ENCODE results near the gene CCNT1. TPM values are rescaled to one million over a fixed set of nuclear protein-coding genes. Genes with fewer than 3 reads are reported as not detected.

CCNT1 gene
- total and polyA plus RNA-seq, 2 experiments from 2014 or later: 5.5 to 19.3 TPM

GRCh38 chr12:48695859-48696258, 20.6 kb downstream of the CCNT1 start:
- no peak for DNase-seq
- H3K36me3 ChIP-seq (ENCODE audit: low read depth): peaks cover 71% of the 10 kb centered on the region
- no peak overlapping the region for H3K4me2 ChIP-seq (ENCODE audit: unreplicated experiment)
- H3K9me2 ChIP-seq (ENCODE audit: insufficient read depth): no peaks in the 10 kb centered on the region
- peaks cover 5% of the 10 kb centered on the region; the same call in 1 of the 2 replicates for H3F3A ChIP-seq (ENCODE audit: insufficient read depth)
- no peak overlapping the region for H3K4me3 ChIP-seq
- no peak overlapping the region for H3K27ac ChIP-seq
- TF ChIP-seq EZH2phosphoT487 (IDR thresholded peaks at IDR 0.05; ENCODE audit: insufficient read depth, low read depth) (no peak), EZH2 (IDR thresholded peaks at IDR 0.05; ENCODE audit: insufficient read depth, poor library complexity, severe bottlenecking) (no peak)
- H2AFZ ChIP-seq: no peak overlapping the region
- no peaks in the 10 kb centered on the region for H3K4me1 ChIP-seq (ENCODE audit: insufficient read depth)
- H3K9ac ChIP-seq: no peak overlapping the region
- no peaks in the 10 kb centered on the region for H3K27me3 ChIP-seq (replicated peaks; ENCODE audit: insufficient read depth)
- 97 to 98% methylated on average over 2 of the region's 2 CpGs for WGBS, 2 experiments (ENCODE audit: low coverage in 1 of 2, low lambda C conversion rate in 2 of 2, missing lambda C conversion rate in 2 of 2)
- peaks cover 93% of the 10 kb centered on the region for H3K79me2 ChIP-seq (ENCODE audit: insufficient read depth)
- H3K9me3 ChIP-seq (ENCODE audit: low read depth): no peaks in the 10 kb centered on the region
- H4K20me1 ChIP-seq (ENCODE audit: insufficient read depth): no peaks in the 10 kb centered on the region
- in situ Hi-C loops (cut with MboI): no loop called here

DNA sequence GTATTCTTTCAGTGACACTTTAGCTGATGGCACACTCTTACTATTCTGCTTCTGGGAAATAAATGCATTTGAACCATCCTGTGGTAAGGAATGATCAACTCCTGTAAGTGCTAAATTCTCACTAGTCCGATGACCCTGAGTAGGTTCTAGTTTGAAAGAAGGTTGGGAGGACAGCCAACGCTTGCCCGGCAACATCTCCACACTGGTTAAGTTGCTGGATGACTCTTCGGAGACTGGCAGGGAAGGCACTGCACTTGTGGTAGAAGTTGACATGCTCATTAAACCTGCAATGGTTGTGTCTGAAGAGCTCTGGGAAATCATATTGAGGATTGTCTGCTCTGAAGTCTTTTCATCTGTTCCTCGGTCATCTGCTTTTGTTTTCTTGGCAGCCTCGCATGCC, 22.5 kb downstream of the CCNT1 start:
- H3K36me3 ChIP-seq (ENCODE audit: low read depth): peaks cover 75% of the 10 kb centered on the region
- peaks cover 5% of the 10 kb centered on the region; the same call in 1 of the 2 replicates for H3F3A ChIP-seq (ENCODE audit: insufficient read depth)
- H3K9ac ChIP-seq: no peak overlapping the region
- no peak overlapping the region for H3K27ac ChIP-seq
- peaks cover 7% of the 10 kb centered on the region; the same call in 1 of the 2 replicates for H4K20me1 ChIP-seq (ENCODE audit: insufficient read depth)
- 90 to 92% methylated on average over 6 of the region's 6 CpGs for WGBS, 2 experiments (ENCODE audit: low coverage in 1 of 2, low lambda C conversion rate in 2 of 2, missing lambda C conversion rate in 2 of 2)
- no peak overlapping the region for H2AFZ ChIP-seq
- H3K9me2 ChIP-seq (ENCODE audit: insufficient read depth): no peaks in the 10 kb centered on the region
- H3K4me3 ChIP-seq: no peak overlapping the region
- no peak for DNase-seq
- no peaks in the 10 kb centered on the region for H3K4me1 ChIP-seq (ENCODE audit: insufficient read depth)
- TF ChIP-seq EZH2 (IDR thresholded peaks at IDR 0.05; ENCODE audit: insufficient read depth, poor library complexity, severe bottlenecking): no peak
- no peak for TF ChIP-seq EZH2phosphoT487 (IDR thresholded peaks at IDR 0.05; ENCODE audit: insufficient read depth, low read depth)
- H3K27me3 ChIP-seq (replicated peaks; ENCODE audit: insufficient read depth): no peaks in the 10 kb centered on the region
- no peak overlapping the region for H3K4me2 ChIP-seq (ENCODE audit: unreplicated experiment)
- peaks cover 86% of the 10 kb centered on the region for H3K79me2 ChIP-seq (ENCODE audit: insufficient read depth)
- in situ Hi-C loops (cut with MboI): no loop called here
- H3K9me3 ChIP-seq (ENCODE audit: low read depth): no peaks in the 10 kb centered on the region

DNA sequence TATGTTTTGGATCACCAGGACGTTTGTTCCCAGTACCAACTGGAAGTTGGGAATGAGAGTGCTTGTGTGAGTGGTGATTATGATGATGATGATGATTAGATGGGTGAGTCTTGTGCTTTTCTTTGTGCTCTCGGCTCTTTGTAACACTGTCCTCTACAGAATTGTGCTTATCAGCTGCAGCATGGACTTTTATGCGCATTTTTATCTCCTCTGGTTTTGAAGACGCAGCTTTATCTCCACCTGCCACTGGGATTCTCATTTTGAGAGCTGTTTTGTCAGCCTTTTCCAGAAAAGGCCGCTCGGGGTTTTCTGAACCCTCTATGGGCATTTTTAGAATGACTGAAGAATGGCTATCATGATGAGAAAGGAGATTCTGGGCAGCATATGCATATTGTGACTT, 22.9 kb downstream of the CCNT1 start:
- Histone ChIP-seq H3K27ac (no peak overlapping the region), H3K4me1 (ENCODE audit: insufficient read depth) (no peaks in the 10 kb centered on the region), H3K4me2 (ENCODE audit: unreplicated experiment) (no peak overlapping the region), H3K79me2 (ENCODE audit: insufficient read depth) (peaks cover 81% of the 10 kb centered on the region), H2AFZ (no peak overlapping the region), H4K20me1 (ENCODE audit: insufficient read depth) (peaks cover 7% of the 10 kb centered on the region; the same call in 1 of the 2 replicates), H3K9me3 (ENCODE audit: low read depth) (no peaks in the 10 kb centered on the region), H3K27me3 (replicated peaks; ENCODE audit: insufficient read depth) (no peaks in the 10 kb centered on the region), H3K9ac (no peak overlapping the region), H3K4me3 (no peak overlapping the region), H3K36me3 (ENCODE audit: low read depth) (peaks cover 74% of the 10 kb centered on the region), H3F3A (ENCODE audit: insufficient read depth) (peaks cover 5% of the 10 kb centered on the region; the same call in 1 of the 2 replicates), H3K9me2 (ENCODE audit: insufficient read depth) (no peaks in the 10 kb centered on the region)
- no peak for DNase-seq
- 92 to 93% methylated on average over 6 of the region's 6 CpGs for WGBS, 2 experiments (ENCODE audit: low coverage in 1 of 2, low lambda C conversion rate in 2 of 2, missing lambda C conversion rate in 2 of 2)
- in situ Hi-C loops (cut with MboI): no loop called here
- TF ChIP-seq EZH2 (IDR thresholded peaks at IDR 0.05; ENCODE audit: insufficient read depth, poor library complexity, severe bottlenecking) (no peak), EZH2phosphoT487 (IDR thresholded peaks at IDR 0.05; ENCODE audit: insufficient read depth, low read depth) (no peak)

GRCh38 chr12:48691826-48692487, 24.6 kb downstream of the CCNT1 start:
- Histone ChIP-seq H3K4me1 (ENCODE audit: insufficient read depth) (no peaks in the 10 kb centered on the region), H3K9ac (no peak overlapping the region), H3K36me3 (ENCODE audit: low read depth) (peaks cover 78% of the 10 kb centered on the region), H3K79me2 (ENCODE audit: insufficient read depth) (peaks cover 70% of the 10 kb centered on the region), H3K27ac (no peak overlapping the region), H2AFZ (no peak overlapping the region), H3K4me3 (no peak overlapping the region), H3K27me3 (replicated peaks; ENCODE audit: insufficient read depth) (no peaks in the 10 kb centered on the region), H3F3A (ENCODE audit: insufficient read depth) (peaks cover 15% of the 10 kb centered on the region), H3K9me3 (ENCODE audit: low read depth) (no peaks in the 10 kb centered on the region), H3K9me2 (ENCODE audit: insufficient read depth) (no peaks in the 10 kb centered on the region), H4K20me1 (ENCODE audit: insufficient read depth) (peaks cover 7% of the 10 kb centered on the region; the same call in 1 of the 2 replicates), H3K4me2 (ENCODE audit: unreplicated experiment) (no peak overlapping the region)
- 50 to 57% methylated on average over 2 of the region's 2 CpGs for WGBS, 2 experiments (ENCODE audit: low coverage in 1 of 2, low lambda C conversion rate in 2 of 2, missing lambda C conversion rate in 2 of 2)
- DNase-seq: no peak
- TF ChIP-seq EZH2 (IDR thresholded peaks at IDR 0.05; ENCODE audit: insufficient read depth, poor library complexity, severe bottlenecking) (no peak), EZH2phosphoT487 (IDR thresholded peaks at IDR 0.05; ENCODE audit: insufficient read depth, low read depth) (no peak)
- in situ Hi-C loops (cut with MboI): no loop called here
